Non-pigmented ciliary epithelial cell (primary cell): ENCODE data around the gene SPATA13.

Source experiments
- DNase-seq: peaks from one replicate; pipeline ENCODE4 v3.0.0-alpha.2; 2010; ENCODE audit warnings: low read depth

Gene SPATA13

GRCh38 chr13:24141333-24141910, 19.1 kb upstream of the SPATA13 start:
- no peak for DNase-seq

DNA sequence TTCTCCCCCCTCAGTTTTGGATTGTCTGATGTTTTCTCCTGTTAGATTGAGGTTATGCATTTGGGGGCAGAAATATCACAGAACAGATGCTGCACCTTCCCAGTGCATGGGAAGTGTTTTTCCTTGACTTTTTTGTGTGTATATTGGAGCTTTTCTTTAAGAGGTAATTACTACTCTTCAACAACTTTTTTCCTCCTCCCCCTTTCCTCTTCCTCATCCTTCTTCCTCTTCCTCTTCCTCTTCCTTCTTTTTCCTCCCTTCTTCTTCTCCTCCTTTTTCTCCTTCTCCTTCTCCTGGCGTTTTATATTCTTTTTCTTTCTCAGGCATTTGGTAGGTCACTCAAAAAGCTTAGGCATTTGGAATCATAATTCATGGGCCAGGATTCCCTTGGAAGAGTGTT, 18.1 kb upstream of the SPATA13 start:
- DNase-seq: no peak

DNA sequence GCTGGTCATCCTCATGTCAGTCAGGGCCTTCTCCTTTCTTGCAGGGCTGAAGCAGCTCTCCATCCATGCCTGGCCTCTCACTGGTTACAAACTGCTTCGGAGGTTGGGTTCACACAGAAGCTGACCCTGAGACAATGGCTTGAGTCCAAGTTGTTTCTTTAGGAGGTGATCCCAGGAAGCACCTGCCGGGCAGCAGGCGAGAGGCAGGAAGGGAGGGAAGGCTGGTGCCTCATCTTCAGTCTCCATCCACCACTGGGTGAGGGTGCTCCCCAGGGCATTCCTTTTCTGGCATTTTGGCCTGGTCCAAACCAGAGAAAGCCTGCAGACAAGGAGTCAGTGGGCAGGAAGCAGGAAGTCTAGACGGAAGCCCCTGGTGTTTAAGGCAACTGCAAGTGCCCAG, 17.6 kb upstream of the SPATA13 start:
- no peak for DNase-seq

GRCh38 chr13:24145240-24145639, 15.3 kb upstream of the SPATA13 start:
- DNase-seq: no peak

DNA sequence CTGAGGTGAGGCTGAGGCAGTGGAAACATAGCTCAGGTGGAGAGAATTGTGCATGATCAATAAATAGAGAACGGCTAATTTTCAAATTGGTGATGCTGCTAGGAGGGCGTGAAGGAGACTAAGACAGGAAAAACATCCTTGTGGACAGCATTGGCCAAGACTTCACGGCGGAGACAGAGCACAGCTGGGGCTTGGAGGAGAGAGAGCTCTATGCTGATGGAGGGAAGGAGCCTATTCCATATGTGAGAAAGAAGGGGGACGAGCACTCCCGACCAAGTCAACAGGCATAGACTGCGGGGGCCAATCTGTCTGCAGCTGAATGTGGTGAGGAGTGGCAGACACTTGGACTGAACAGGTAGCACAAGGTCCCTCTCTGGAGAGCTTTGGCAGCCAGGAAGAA, 14.8 kb upstream of the SPATA13 start:
- no peak for DNase-seq

- DNase-seq: no peak
These were observed 13.5 kb upstream of the SPATA13 start for GRCh38 chr13:24146961-24147569.

GRCh38 chr13:24147570-24147963, 13.0 kb upstream of the SPATA13 start:
- no peak for DNase-seq

GRCh38 chr13:24148414-24149235, 11.9 kb upstream of the SPATA13 start:
- peak; percentile 90 for DNase-seq

DNA sequence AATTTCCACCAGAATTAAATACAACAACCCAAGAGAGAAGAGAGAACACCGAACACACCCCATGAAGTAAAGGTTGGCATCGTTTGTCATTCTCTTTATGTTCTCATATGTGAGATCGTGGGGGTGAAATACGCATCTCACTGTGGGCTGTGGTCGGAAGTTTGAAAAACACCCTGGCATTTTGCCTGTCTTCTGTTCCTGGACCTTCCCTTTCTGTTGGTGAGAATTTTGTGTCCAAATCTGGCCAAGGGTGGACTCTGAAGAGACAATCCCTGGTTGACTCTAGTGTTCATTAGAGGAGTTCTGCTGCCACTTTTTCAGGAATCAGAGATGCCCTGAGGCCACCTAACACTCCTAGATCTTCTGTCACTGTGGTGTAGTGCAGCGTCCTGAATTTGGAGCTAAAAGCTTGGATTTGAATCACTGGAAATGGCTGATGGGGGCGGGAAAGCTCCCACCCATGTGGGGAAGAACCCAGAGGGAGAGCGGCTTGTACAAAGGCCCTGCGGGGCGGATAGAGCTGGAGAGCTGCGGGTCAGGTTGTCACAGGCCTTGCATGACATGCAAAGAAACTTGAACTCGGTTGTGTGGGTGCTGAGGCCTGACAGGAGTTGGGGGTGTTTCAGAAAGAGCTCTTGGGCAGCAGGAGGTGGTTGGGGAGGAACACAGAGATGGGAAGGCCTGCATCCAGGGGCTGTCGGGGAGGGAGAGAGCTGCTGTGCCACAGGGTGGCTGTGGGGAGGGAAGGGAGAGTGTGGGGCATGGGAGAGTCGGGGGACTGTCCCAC, 11.1 kb upstream of the SPATA13 start:
- no peak for DNase-seq

DNA sequence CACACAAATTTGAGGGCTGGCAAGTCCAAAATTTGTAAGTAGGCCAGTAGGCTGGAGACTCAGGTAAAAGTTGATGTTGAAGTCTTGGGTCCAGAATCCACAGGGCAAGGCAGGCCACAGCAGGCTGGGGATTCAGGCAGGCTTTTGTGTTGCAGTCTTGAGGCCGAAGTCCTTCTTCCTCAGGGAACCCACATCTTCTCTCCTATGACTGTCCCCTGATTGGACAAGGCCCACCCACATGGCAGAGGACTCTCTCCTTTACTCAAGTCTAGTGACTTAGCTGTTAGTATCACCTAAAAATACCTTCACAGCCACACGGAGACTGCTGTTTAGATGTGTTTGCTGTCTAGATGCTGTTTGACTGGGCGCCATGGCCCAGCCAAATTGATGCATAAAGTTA, 9.9 kb upstream of the SPATA13 start:
- no peak for DNase-seq

DNA sequence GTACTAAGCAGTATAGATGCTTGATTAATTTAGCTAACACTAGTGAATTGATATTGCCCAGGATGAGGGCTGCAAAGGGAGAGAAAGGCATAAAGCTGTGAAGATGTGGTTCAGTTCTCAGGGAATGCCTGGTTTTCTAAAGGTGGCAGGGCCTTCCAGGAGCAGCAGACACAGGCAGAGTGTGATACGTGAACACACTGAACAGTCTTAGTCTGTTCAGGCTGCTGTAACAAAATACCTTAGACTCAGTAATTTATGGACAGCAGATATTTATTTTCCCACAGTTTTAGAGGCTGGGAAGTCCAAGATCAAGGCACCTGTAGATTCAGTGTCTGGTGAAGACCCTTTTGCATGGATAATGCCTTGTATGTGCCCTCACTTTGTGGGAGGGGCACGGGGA, 8.7 kb upstream of the SPATA13 start:
- no peak for DNase-seq

- DNase-seq: no peak
These were observed 8.0 kb upstream of the SPATA13 start for GRCh38 chr13:24152292-24153214.

- DNase-seq: no peak
These were observed 7.2 kb upstream of the SPATA13 start for GRCh38 chr13:24153347-24153746.

GRCh38 chr13:24153979-24154701, 6.4 kb upstream of the SPATA13 start:
- DNase-seq: no peak

DNA sequence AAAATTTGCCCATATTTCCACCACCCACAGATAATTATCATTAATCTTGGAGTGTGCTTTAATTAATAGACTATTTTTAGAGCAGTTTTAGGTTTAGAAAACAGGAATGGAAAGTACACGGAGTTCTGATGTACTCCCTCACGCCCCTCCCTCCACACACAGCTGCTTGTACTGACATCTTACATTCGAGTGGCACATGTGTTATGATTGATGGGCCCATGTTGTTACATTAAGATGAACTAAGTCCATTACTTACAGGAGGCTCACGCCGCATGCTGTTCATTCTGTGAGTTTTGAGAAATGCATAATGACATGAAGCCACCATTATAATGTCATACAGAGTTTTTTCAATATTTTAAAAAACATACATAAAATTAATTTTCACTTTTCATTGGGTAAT, 1.2 kb upstream of the SPATA13 start:
- DNase-seq: no peak

- DNase-seq: no peak
These were observed 673 bp downstream of the SPATA13 start for GRCh38 chr13:24161010-24161775.

DNA sequence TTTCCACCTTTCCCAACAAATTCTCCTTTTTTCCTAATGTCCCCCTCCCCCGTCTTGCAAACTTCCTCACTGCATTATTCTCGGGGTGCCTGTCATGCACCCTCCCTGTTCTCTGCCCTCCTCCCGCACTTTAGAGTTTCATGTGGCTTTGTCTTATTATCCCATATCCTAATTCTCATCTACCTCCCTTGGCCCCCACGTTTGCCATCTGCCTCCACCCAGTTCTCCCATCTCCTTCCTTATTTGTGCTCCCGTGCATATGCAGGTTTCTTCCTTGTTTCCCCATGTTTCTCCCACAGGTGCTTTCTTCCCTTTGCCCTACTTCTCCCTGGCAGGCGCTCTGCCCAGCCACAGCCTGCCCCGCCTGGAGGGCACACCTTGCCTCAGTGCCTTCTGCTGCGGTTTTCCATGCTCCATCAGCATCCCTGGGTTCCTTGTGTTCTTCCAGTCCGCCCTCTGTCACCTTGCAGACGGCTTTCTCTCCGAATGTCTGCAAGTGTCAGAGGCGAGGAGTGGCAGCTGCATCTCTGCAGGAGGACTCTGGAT, 1.5 kb downstream of the SPATA13 start:
- DNase-seq: no peak

- no peak for DNase-seq
These were observed 2.1 kb downstream of the SPATA13 start for GRCh38 chr13:24162604-24163003.

DNA sequence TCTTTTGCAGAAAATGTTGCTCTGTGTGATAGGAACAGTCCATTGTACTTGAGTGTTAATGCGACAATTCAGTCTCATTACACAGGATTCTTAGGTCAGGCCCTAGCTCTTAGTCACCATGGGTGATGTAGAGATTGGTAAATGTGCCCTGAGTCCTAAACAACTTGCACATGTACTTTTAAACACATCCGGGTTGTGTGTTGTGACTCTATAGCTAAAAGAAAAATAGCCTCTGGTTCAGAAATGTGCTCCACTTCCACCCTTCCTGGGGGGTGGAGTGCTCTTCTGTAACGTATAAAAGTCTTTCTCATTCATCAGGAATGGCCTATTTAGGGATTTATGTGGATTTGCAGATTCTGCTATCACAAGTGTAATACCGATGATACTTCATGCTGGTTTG, 5.2 kb downstream of the SPATA13 start:
- no peak for DNase-seq

DNA sequence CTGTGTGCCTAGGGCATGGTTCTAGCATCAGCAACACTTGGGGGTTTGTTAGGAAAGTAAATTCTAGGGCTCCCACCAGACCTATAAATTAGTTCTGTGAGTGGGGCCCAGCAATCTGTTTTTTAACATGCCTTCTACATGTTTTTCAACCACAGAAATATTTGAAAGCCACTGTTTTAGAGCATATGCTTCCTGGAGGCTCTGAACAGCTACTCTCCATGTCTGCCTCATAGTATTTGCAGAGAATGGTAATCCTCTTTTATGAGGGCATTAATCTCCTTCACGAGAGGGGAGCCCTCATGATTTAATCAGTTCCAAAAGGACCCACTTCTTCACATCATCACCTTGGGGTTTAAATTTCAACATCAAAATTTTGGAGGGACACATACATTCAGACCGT, 6.0 kb downstream of the SPATA13 start:
- no peak for DNase-seq
